Rectal smooth muscle tissue (tissue), 1 donor: Measurements from ENCODE around the gene FAM171A1.
"Not testable (repeated sequence)": the region's sequence is repeated elsewhere in the genome, so short reads cannot be mapped to it uniquely, and the experiment has no call there.

ENCODE experiments used
- H3K27ac ChIP-seq: one replicate; pipeline ENCODE4 v1.7.0; 2013; ENCODE audit warnings: low read depth, low read length, inconsistent platforms
- H3K27me3 ChIP-seq: one replicate; pipeline ENCODE4 v1.7.0; 2013; ENCODE audit warnings: low read length; ENCODE audit not compliant: control insufficient read depth, insufficient read depth
- H3K36me3 ChIP-seq: one replicate; pipeline ENCODE4 v1.7.0; 2013; ENCODE audit warnings: low read length; ENCODE audit not compliant: control insufficient read depth, insufficient read depth
- H3K4me1 ChIP-seq: one replicate; pipeline ENCODE4 v1.7.0; 2013; ENCODE audit warnings: low read length; ENCODE audit not compliant: control insufficient read depth, insufficient read depth
- H3K4me3 ChIP-seq: one replicate; pipeline ENCODE4 v1.7.0; 2013; ENCODE audit warnings: low read length
- H3K9ac ChIP-seq: one replicate; pipeline ENCODE4 v1.7.0; 2013; ENCODE audit warnings: low read length

Gene FAM171A1

GRCh38 chr10:15309221-15309620 is 61.9 kb downstream of the FAM171A1 start:
- Histone ChIP-seq H3K27ac (no peak overlapping the region), H3K27me3 (no peaks in the 10 kb centered on the region), H3K36me3 (no peaks in the 10 kb centered on the region), H3K4me1 (peaks cover 6% of the 10 kb centered on the region), H3K4me3 (no peak overlapping the region), H3K9ac (no peak overlapping the region)

- Histone ChIP-seq H3K27ac (no peak overlapping the region), H3K9ac (no peak overlapping the region), H3K4me3 (no peak overlapping the region), H3K4me1 (no peaks in the 10 kb centered on the region), H3K27me3 (no peaks in the 10 kb centered on the region), H3K36me3 (no peaks in the 10 kb centered on the region)
These were observed 64.3 kb downstream of the FAM171A1 start for GRCh38 chr10:15306735-15307280.

- no peak overlapping the region for H3K9ac ChIP-seq
- H3K27me3 ChIP-seq, result no peaks in the 10 kb centered on the region
- H3K4me3 ChIP-seq, result no peak overlapping the region
- no peaks in the 10 kb centered on the region for H3K4me1 ChIP-seq
- H3K27ac ChIP-seq, result no peak overlapping the region
- H3K36me3 ChIP-seq, result no peaks in the 10 kb centered on the region
These were observed 65.5 kb downstream of the FAM171A1 start for GRCh38 chr10:15305634-15306033.

GRCh38 chr10:15305161-15305560 is 65.9 kb downstream of the FAM171A1 start:
- no peaks in the 10 kb centered on the region for H3K36me3 ChIP-seq
- no peak overlapping the region for H3K9ac ChIP-seq
- H3K4me1 ChIP-seq, result no peaks in the 10 kb centered on the region
- no peaks in the 10 kb centered on the region for H3K27me3 ChIP-seq
- no peak overlapping the region for H3K27ac ChIP-seq
- H3K4me3 ChIP-seq, result no peak overlapping the region

GRCh38 chr10:15302188-15302956 is 68.7 kb downstream of the FAM171A1 start:
- H3K4me1 ChIP-seq, H3K27ac ChIP-seq, H3K27me3 ChIP-seq, H3K9ac ChIP-seq, H3K4me3 ChIP-seq, H3K36me3 ChIP-seq: not testable (repeated sequence)

- Histone ChIP-seq H3K27me3 (no peaks in the 10 kb centered on the region), H3K36me3 (no peaks in the 10 kb centered on the region), H3K4me1 (peaks cover under 1% of the 10 kb centered on the region), H3K4me3 (no peak overlapping the region), H3K27ac (no peak overlapping the region), H3K9ac (no peak overlapping the region)
These were observed 70.4 kb downstream of the FAM171A1 start for GRCh38 chr10:15300697-15301096.

GRCh38 chr10:15300145-15300544 is 70.9 kb downstream of the FAM171A1 start:
- H3K36me3 ChIP-seq, result no peaks in the 10 kb centered on the region
- H3K27ac ChIP-seq, result no peak overlapping the region
- no peak overlapping the region for H3K9ac ChIP-seq
- no peak overlapping the region for H3K4me3 ChIP-seq
- H3K27me3 ChIP-seq, result no peaks in the 10 kb centered on the region
- H3K4me1 ChIP-seq, result peaks cover 3% of the 10 kb centered on the region

- H3K4me3 ChIP-seq, result no peak overlapping the region
- no peak overlapping the region for H3K9ac ChIP-seq
- H3K27ac ChIP-seq, result no peak overlapping the region
These were observed 74.4 kb downstream of the FAM171A1 start for GRCh38 chr10:15296701-15297100.

GRCh38 chr10:15295537-15296325 is 75.4 kb downstream of the FAM171A1 start:
- H3K27me3 ChIP-seq, result no peaks in the 10 kb centered on the region
- no peak overlapping the region for H3K9ac ChIP-seq
- H3K4me3 ChIP-seq, result no peak overlapping the region
- peaks cover 3% of the 10 kb centered on the region for H3K4me1 ChIP-seq
- peak overlapping the region; percentile 44 for H3K27ac ChIP-seq
- no peaks in the 10 kb centered on the region for H3K36me3 ChIP-seq

More at GRCh38 chr10:15296701-15297100, 74.4 kb downstream of the FAM171A1 start:
- H3K27me3 ChIP-seq, result no peaks in the 10 kb centered on the region
- peaks cover 3% of the 10 kb centered on the region for H3K4me1 ChIP-seq
- H3K36me3 ChIP-seq, result no peaks in the 10 kb centered on the region

GRCh38 chr10:15293862-15294842 is 76.9 kb downstream of the FAM171A1 start:
- peaks cover 3% of the 10 kb centered on the region for H3K4me1 ChIP-seq
- no peak overlapping the region for H3K4me3 ChIP-seq
- H3K36me3 ChIP-seq, result no peaks in the 10 kb centered on the region
- H3K27me3 ChIP-seq, result no peaks in the 10 kb centered on the region
- H3K9ac ChIP-seq, result no peak overlapping the region
- H3K27ac ChIP-seq, result no peak overlapping the region

- H3K27me3 ChIP-seq, result no peaks in the 10 kb centered on the region
- H3K4me1 ChIP-seq, result peaks cover 2% of the 10 kb centered on the region
- H3K9ac ChIP-seq, result no peak overlapping the region
- no peaks in the 10 kb centered on the region for H3K36me3 ChIP-seq
- H3K4me3 ChIP-seq, result no peak overlapping the region
- no peak overlapping the region for H3K27ac ChIP-seq
These were observed 80.4 kb downstream of the FAM171A1 start for GRCh38 chr10:15290671-15291070.

- Histone ChIP-seq H3K27ac (no peak overlapping the region), H3K4me1 (no peaks in the 10 kb centered on the region), H3K27me3 (no peaks in the 10 kb centered on the region), H3K4me3 (no peak overlapping the region), H3K9ac (no peak overlapping the region), H3K36me3 (no peaks in the 10 kb centered on the region)
These were observed 80.9 kb downstream of the FAM171A1 start for GRCh38 chr10:15290150-15290549.
